HG02610 (cell line): ENCODE results near the gene PIK3R5.

ENCODE experiments used
- ATAC-seq: cut with Tn5 transposase; IDR thresholded peaks from one replicate; pipeline ENCODE4 v1.9.1; 2021; ENCODE audit warnings: mild to moderate bottlenecking, moderate library complexity; ENCODE audit not compliant: unreplicated experiment

Gene PIK3R5

DNA sequence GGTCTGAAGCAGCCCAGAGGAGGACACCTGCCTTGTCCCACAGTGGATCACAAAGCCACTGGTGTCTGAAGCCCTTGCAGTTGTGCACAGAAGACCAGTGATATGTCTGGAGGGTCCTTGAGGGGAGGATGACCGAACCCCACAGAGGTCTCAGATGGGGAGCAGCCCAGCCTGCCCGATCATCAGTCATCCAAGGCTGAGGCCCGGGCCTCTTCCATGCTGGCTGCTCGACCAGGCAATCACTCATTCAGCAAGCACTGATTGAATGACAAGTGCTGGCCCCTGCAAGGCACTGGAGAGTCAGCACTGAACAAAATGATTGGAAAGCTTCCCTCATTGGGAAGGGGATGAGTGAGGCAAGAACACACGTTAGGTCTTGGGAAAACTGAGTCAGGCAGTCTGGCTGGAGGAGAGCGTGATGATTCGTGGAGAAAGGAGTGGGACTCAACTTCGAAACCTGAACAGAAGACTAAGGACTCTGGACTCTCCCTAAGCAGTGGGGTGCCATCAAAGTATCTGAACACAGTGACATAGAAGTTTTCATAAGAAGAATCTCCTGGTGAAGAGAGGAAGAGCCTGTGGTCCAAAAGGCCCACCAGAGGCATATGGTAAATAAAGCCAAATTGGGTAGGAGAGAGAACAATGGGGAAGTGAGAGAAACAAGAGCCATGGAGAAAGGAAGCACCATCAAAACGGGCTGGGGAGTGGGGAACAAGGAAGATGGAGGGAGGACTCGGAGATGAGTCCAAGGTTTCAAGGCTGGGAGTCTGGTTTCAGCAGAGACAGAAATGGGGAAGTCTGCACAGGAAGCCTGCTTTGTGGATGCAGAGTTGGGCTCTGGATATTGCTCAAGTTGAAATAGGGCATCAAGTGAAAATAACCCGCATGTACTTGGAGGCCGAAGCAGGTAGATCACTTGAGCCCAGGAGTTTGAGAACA is 10.2 kb downstream of the PIK3R5 start:
- ATAC-seq, result no peak

DNA sequence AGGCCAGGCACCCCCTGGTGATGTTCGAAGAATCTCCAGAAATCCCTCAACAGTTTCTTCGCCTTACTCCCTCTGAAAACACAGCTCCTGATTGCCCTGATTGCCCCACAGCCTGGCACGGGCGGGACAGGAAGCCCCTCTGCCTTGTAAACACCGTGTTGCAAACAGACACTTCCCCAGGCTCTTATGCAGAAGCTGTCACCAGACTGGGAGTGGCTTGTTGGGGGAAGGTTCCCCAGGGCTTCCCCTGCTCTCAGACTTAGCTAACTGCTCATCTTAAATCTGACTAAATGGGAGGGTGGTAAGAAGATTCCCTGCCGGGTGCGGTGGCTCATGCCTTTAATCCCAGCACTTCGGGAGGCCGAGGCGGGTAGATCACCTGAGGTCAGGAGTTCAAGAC is 11.2 kb downstream of the PIK3R5 start:
- ATAC-seq, result peak; percentile 58

- no peak for ATAC-seq
These were observed 12.2 kb downstream of the PIK3R5 start for GRCh38 chr17:8953156-8953885.

DNA sequence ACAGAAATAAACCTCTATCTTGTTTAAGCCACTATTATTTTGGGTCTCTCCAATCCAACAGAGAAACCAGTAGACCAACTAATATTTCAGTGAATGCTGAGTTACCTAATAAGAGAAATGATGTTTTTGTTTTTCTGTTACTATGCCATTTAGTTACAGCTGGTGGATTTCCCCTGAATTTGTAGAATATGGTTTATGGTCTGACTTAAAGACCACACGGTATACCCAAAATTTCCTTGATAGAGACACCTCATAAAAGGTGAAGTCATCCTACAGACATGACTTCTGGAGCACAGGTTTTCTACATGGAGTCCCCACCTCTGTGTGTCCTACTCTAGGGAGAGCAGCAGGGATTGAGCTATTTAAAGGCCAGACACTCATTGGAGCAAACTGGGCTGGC is 13.3 kb downstream of the PIK3R5 start:
- no peak for ATAC-seq

GRCh38 chr17:8951206-8951605 is 14.3 kb downstream of the PIK3R5 start:
- no peak for ATAC-seq

GRCh38 chr17:8949061-8949661 is 16.3 kb downstream of the PIK3R5 start:
- no peak for ATAC-seq

GRCh38 chr17:8948462-8948861 is 17.0 kb downstream of the PIK3R5 start:
- ATAC-seq, result no peak

- no peak for ATAC-seq
These were observed 18.3 kb downstream of the PIK3R5 start for GRCh38 chr17:8947201-8947600.

DNA sequence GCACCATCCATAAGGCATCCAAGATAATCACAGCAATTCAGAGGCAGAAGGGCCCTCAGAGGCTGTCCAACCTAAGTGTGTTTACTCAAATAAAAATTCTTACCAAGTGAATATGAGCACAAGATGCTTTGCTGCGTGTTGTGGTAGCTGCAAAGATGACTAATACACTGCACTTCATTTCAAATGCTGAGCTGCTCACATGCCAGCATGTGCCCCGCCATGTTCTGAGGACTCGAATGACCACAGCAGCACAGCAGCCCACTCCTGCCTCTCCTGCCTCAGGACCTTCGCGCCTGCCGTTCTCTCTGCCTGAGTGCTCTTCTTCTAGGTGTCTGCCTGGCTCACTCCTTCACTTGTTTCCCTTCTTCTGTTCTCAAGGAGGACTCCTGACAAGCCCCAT is 19.0 kb downstream of the PIK3R5 start:
- no peak for ATAC-seq

DNA sequence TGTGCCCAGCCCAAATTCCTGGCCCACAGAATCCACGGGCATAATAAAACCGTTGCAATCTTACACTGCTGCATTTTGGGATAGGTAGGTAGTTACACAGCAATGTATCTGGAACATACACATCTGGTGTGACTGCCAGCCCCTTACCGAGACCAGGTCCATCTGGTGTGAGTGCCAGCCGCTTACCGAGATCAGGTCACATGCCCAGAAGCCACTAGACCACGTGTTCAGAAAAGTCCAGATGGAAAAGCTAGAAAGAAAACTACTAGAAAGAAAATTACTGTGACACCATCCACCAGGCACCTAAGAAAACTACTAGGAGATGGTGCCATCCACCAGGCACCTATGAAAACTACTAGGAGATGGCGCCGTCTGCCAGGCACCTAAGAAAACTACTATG is 19.4 kb downstream of the PIK3R5 start:
- ATAC-seq, result no peak

- no peak for ATAC-seq
These were observed 20.8 kb downstream of the PIK3R5 start for GRCh38 chr17:8944748-8945147.

DNA sequence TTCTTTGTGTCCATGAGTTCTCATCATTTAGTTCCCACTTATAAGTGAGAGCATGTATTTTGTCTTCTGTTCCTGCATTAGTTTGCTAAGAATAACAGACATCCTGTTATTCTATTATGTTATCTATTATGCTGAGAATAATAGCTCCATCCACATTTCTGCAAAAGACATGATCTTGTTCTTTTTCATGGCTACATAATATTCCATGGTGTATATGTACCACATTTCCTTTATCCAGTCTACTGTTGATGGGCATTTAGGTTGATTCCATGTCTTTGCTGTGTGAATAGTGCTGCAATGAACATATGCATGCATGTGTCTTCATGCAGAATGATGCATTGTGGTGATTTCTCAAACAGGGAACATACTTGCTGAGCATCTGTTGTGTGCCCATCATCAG is 21.4 kb downstream of the PIK3R5 start:
- no peak for ATAC-seq

GRCh38 chr17:8941980-8942622 is 23.4 kb downstream of the PIK3R5 start:
- ATAC-seq, result no peak

DNA sequence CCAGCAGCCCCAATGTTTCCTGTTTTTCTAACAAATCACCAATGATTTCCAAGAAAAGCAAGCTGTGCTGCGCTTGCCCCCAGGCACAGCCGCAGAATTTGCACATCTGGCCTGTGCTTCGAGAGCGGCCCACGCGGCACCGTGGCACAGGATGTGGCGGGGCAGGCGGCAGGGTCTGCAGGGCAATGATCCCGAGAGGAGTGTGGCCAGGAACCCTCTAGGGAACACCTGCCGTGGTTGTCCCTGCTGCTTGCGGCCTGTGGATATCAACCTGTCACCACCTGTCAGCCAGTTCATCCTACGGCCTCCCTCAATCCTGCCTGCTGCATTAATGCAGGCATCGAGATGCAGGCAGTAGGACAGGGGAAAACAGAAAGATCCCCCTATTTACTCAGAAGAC is 24.0 kb downstream of the PIK3R5 start:
- no peak for ATAC-seq

DNA sequence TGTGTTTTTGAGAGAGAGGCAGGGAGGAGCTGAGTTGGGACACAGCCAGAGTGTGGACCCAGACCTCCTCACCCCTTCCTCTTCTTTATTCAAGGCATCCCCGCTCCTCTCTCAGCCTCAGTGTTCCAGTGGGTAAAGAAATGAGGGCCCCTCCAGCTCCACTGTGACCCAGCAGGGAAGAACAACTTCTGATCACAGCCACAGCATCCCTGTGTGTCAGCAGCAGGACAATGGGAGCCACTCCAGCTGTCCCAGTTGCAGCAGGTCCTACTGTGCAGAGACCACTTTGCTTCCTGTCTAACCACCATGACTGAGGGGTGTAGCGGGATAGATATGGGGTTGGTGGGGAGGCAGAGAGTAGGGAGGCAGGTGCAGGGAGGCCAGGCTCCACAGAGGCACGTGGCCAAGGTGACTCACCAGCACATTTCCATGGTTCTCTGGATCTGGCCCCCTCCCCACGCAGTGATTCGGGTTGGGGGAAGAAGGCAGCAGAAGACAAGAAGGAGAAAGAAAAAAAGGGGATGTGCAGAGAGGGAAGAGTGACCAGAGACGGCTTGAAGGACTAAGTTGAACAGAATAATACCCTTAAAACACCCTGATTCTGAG is 24.5 kb downstream of the PIK3R5 start:
- no peak for ATAC-seq

- ATAC-seq, result no peak
These were observed 25.8 kb downstream of the PIK3R5 start for GRCh38 chr17:8939496-8940334.

DNA sequence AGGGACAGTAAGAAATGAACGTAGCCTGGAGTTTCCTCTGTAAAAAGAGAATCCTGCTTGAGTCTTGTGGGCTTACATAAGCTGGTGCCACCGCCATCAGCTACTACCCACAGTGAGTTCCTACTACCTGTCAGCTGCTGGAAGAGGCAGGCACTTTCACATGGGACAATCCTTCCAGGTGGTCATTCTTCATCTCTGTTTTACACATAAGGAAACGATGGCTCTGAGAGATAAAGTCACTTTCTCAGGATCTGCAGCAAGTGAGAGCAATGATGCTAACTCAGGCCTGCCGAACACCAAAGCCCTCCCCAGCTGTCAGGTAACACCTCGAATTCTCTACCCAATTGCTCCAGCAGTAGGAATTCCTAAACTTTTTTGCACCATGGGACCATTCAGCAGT is 26.6 kb downstream of the PIK3R5 start:
- no peak for ATAC-seq

DNA sequence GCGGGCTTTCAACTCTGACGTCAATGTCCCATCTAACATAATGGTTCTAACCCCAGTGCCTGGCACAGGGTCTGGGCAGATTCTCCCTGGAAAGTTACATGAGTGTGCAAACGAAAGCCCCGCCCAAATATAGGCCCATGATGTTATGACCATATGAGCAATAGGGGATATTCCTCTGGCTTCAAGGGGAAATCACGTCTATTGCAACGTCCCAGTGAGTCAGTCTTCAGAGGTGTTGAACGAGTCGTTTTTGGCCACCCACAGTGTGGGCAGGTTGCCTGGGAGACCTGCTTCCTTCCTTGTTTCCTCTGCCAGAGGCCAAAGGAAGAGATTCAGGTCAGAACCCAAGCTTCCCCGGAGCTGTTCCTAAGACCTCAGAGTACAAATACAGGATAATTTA is 30.3 kb downstream of the PIK3R5 start:
- peak; percentile 46 for ATAC-seq

GRCh38 chr17:8934346-8934745 is 31.2 kb downstream of the PIK3R5 start:
- no peak for ATAC-seq

- ATAC-seq, result no peak
These were observed 34.9 kb downstream of the PIK3R5 start for GRCh38 chr17:8930649-8931048.
